ENCODE results near the gene PANK2. TPM values are rescaled to one million over a fixed set of nuclear protein-coding genes. Genes with fewer than 3 reads are reported as not detected.
A peak's percentile ranks its signal among the peaks of the same experiment; 100 is the strongest.
"Not testable (repeated sequence)": the region's sequence is repeated elsewhere in the genome, so short reads cannot be mapped to it uniquely, and the experiment has no call there.

PANK2 gene
- total and polyA plus RNA-seq, 3 donors from 2014 or later = 57.9 to 71.2 (median 63.4) TPM

- TF ChIP-seq CTCF (IDR thresholded peaks at IDR 0.05) (no peak), POLR2A (IDR thresholded peaks at IDR 0.05) (no peak)
- DNase-seq = no peak
- 54 to 67% methylated on average over 5 of the region's 5 CpGs for WGBS, 2 donors
- no peaks in the 10 kb centered on the region for H3K9me3 ChIP-seq
- intact Hi-C loops (cut with DNase I; ENCODE audit: low total_unique reads) = no loop called here
- no peaks in the 10 kb centered on the region for H3K36me3 ChIP-seq (ENCODE audit: low read depth, missing control alignments)
- peaks cover 62% of the 10 kb centered on the region for H3K4me1 ChIP-seq
- H3K27ac ChIP-seq = peak overlapping the region in 1 of 2 donors; percentile 46
- no peak overlapping the region for H3K4me3 ChIP-seq
- H3K27me3 ChIP-seq = no peaks in the 10 kb centered on the region
Measured at GRCh38 chr20:3904857-3905256, 15.7 kb downstream of the PANK2 start.

GRCh38 chr20:3906744-3907721 is 17.8 kb downstream of the PANK2 start:
- H3K36me3 ChIP-seq (ENCODE audit: low read depth, missing control alignments); H3K9me3 ChIP-seq; H3K27me3 ChIP-seq; H3K27ac ChIP-seq; H3K4me3 ChIP-seq; intact Hi-C loops (cut with DNase I; ENCODE audit: low total_unique reads): not testable (repeated sequence)
- peaks cover 54% of the 10 kb centered on the region for H3K4me1 ChIP-seq
- peak; percentile 12 for DNase-seq
- WGBS, 2 donors = 74 to 81% methylated on average over 17 of the region's 17 CpGs

- H3K27me3 ChIP-seq = no peaks in the 10 kb centered on the region
- H3K4me1 ChIP-seq = peaks cover 48% of the 10 kb centered on the region
- H3K36me3 ChIP-seq (ENCODE audit: low read depth, missing control alignments) = no peaks in the 10 kb centered on the region
- H3K9me3 ChIP-seq = no peaks in the 10 kb centered on the region
- 51 to 66% methylated on average over 4 of the region's 4 CpGs for WGBS, 2 donors
- intact Hi-C loops (cut with DNase I; ENCODE audit: low total_unique reads) = no loop called here
- no peak overlapping the region for H3K4me3 ChIP-seq
- DNase-seq = peak; percentile 93
- H3K27ac ChIP-seq = peak overlapping the region in 1 of 2 donors; percentile 62
- TF ChIP-seq POLR2A (IDR thresholded peaks at IDR 0.05) = no peak
- no peak for TF ChIP-seq CTCF (IDR thresholded peaks at IDR 0.05)
Measured at GRCh38 chr20:3908667-3909066, 19.5 kb downstream of the PANK2 start.

GRCh38 chr20:3909952-3910366 is 20.8 kb downstream of the PANK2 start:
- H3K27me3 ChIP-seq = no peaks in the 10 kb centered on the region
- intact Hi-C loops (cut with DNase I; ENCODE audit: low total_unique reads) = no loop called here
- H3K9me3 ChIP-seq = no peaks in the 10 kb centered on the region
- no peaks in the 10 kb centered on the region for H3K36me3 ChIP-seq (ENCODE audit: low read depth, missing control alignments)
- H3K27ac ChIP-seq = peak overlapping the region; percentile 62 to 66
- no peak overlapping the region for H3K4me3 ChIP-seq
- TF ChIP-seq CTCF (IDR thresholded peaks at IDR 0.05) = no peak
- TF ChIP-seq POLR2A (IDR thresholded peaks at IDR 0.05) = no peak
- peaks cover 39% of the 10 kb centered on the region for H3K4me1 ChIP-seq
- DNase-seq = peak; percentile 65

- WGBS, 2 donors = 60 to 81% methylated on average over 2 of the region's 2 CpGs
- Histone ChIP-seq H3K27me3 (no peaks in the 10 kb centered on the region), H3K27ac (peak overlapping the region in 1 of 2 donors; percentile 48), H3K36me3 (ENCODE audit: low read depth, missing control alignments) (no peaks in the 10 kb centered on the region), H3K9me3 (no peaks in the 10 kb centered on the region), H3K4me3 (no peak overlapping the region), H3K4me1 (peaks cover 37% of the 10 kb centered on the region)
- intact Hi-C loops (cut with DNase I; ENCODE audit: low total_unique reads) = no loop called here
- no peak for DNase-seq
- TF ChIP-seq POLR2A (IDR thresholded peaks at IDR 0.05) (no peak), CTCF (IDR thresholded peaks at IDR 0.05) (no peak)
Measured at GRCh38 chr20:3910853-3911252, 21.7 kb downstream of the PANK2 start.

Data from testis (tissue), 3 donors.